ENCODE results near the gene TWIST2. TPM values are rescaled to one million over a fixed set of nuclear protein-coding genes. Genes with fewer than 3 reads are reported as not detected.

Gene TWIST2
- polyA plus RNA-seq, 1 donor from 2014 or later = not detected

- H3K36me3 ChIP-seq (ENCODE audit: insufficient read depth, low read length) = no peaks in the 10 kb centered on the region
- no peak overlapping the region for H3K4me2 ChIP-seq (ENCODE audit: low read length)
- no peaks in the 10 kb centered on the region for H4K20me1 ChIP-seq (ENCODE audit: insufficient read depth)
- no peaks in the 10 kb centered on the region for H3K9me2 ChIP-seq (ENCODE audit: insufficient read depth, low read length)
- H3K27me3 ChIP-seq (ENCODE audit: insufficient read depth, low read depth, low read length) = no peaks in the 10 kb centered on the region
- no peak overlapping the region for H3K4me3 ChIP-seq (ENCODE audit: low read length)
- no peak overlapping the region for H3K9ac ChIP-seq (ENCODE audit: low read length)
- H3K27ac ChIP-seq (ENCODE audit: low read length) = no peak overlapping the region
- H3K9me3 ChIP-seq (ENCODE audit: low read length) = no peaks in the 10 kb centered on the region
- H3K79me2 ChIP-seq (replicated peaks; ENCODE audit: insufficient read depth, low read length) = no peaks in the 10 kb centered on the region
- H3F3A ChIP-seq (ENCODE audit: insufficient read depth, low read length, poor library complexity, severe bottlenecking) = no peaks in the 10 kb centered on the region
- TF ChIP-seq SMC3 (conservative IDR thresholded peaks at IDR 0.05; ENCODE audit: poor library complexity) (no peak), EP300 (conservative IDR thresholded peaks at IDR 0.05; ENCODE audit: poor library complexity, severe bottlenecking) (no peak), REST (IDR thresholded peaks at IDR 0.05; ENCODE audit: borderline replicate concordance) (no peak), CTCF (IDR thresholded peaks at IDR 0.05; ENCODE audit: poor library complexity, severe bottlenecking) (no peak), RAD21 (conservative IDR thresholded peaks at IDR 0.05) (no peak), POLR2AphosphoS5 (IDR thresholded peaks at IDR 0.05) (no peak), EZH2 (IDR thresholded peaks at IDR 0.05; ENCODE audit: borderline replicate concordance, insufficient read depth, low read length, poor library complexity, severe bottlenecking) (no peak), TAF1 (IDR thresholded peaks at IDR 0.05; ENCODE audit: low read depth) (no peak), MXI1 (conservative IDR thresholded peaks at IDR 0.05; ENCODE audit: poor library complexity, severe bottlenecking) (no peak)
- H2AFZ ChIP-seq (ENCODE audit: low read depth, low read length) = no peak overlapping the region
Observed at GRCh38 chr2:238894950-238895298, 47.0 kb downstream of the TWIST2 start.

GRCh38 chr2:238895361-238895882 lies 47.5 kb downstream of the TWIST2 start:
- no peak for TF ChIP-seq RAD21 (conservative IDR thresholded peaks at IDR 0.05)
- TF ChIP-seq EP300 (conservative IDR thresholded peaks at IDR 0.05; ENCODE audit: poor library complexity, severe bottlenecking) = no peak
- Histone ChIP-seq H3K4me3 (ENCODE audit: low read length) (no peak overlapping the region), H3F3A (ENCODE audit: insufficient read depth, low read length, poor library complexity, severe bottlenecking) (no peaks in the 10 kb centered on the region), H3K27me3 (ENCODE audit: insufficient read depth, low read depth, low read length) (no peaks in the 10 kb centered on the region), H3K9me3 (ENCODE audit: low read length) (no peaks in the 10 kb centered on the region), H4K20me1 (ENCODE audit: insufficient read depth) (no peaks in the 10 kb centered on the region), H3K27ac (ENCODE audit: low read length) (no peak overlapping the region), H3K4me2 (ENCODE audit: low read length) (no peak overlapping the region), H3K36me3 (ENCODE audit: insufficient read depth, low read length) (no peaks in the 10 kb centered on the region), H3K79me2 (replicated peaks; ENCODE audit: insufficient read depth, low read length) (no peaks in the 10 kb centered on the region), H3K9ac (ENCODE audit: low read length) (no peak overlapping the region), H2AFZ (ENCODE audit: low read depth, low read length) (no peak overlapping the region), H3K9me2 (ENCODE audit: insufficient read depth, low read length) (no peaks in the 10 kb centered on the region)

Measured in neural cell (in vitro differentiated cells).